GM21825 (cell line): ENCODE measurements around the gene DOCK10.
"Not testable (repeated sequence)": the region's sequence is repeated elsewhere in the genome, so short reads cannot be mapped to it uniquely, and the experiment has no call there.

Source experiments
- ATAC-seq: cut with Tn5 transposase; IDR thresholded peaks from one replicate; pipeline ENCODE4 v1.9.1; 2021; ENCODE audit warnings: mild to moderate bottlenecking, moderate library complexity; ENCODE audit not compliant: unreplicated experiment

DOCK10 gene

DNA sequence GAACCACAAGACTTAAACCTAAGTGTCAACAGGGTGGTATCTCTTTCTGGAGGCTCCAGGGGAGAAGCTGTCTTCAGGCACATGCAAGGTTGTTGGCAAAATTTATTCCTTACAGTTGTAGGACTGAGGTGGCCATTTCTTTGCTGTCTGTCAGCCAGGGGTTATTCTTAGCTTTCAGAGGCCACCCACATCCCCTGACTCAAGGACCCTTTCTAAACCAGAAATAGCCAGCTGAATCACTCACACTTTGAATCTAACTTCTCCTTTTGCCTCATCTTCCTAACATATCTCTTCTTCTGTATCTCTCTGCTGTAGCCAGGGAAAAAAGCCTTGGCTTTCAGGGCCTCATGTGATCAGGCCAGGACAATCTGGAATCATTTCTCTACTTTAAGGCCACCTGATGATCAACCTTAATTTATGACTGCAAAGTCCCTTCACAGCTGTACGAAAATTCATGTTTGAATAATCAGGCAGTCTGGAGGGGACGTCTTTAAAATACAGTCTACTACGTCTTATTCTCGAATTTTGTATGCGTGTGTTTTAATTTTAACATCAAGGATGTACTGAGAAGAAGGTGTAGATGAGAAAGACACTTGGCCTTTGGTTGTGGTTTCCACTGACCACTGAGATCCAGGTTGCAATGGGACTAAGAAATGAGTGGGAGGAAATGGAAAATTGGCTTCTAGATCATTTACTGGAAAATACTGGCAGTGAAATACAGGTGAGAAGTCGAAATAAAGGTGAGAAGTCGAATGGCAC is 90.4 kb downstream of the DOCK10 start:
- no peak for ATAC-seq

DNA sequence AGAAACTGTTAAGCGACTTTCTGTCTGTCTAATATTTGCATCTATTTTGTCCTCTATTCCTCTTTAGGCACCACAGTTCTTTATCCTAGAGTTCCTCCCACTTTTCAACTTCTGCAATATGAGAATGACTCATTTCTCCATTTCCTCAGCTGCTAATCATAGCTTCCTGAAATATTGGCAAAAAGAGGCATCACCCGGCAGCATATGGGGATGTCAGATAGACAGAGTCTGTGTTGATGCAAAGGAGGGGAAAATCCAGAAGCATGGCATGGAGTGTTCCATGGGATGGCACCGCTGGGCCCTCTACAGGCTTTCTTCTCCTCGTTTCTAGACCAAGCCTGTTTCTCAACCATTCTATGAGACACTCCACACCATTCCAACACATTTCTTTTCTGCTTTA is 93.4 kb downstream of the DOCK10 start:
- ATAC-seq = no peak

DNA sequence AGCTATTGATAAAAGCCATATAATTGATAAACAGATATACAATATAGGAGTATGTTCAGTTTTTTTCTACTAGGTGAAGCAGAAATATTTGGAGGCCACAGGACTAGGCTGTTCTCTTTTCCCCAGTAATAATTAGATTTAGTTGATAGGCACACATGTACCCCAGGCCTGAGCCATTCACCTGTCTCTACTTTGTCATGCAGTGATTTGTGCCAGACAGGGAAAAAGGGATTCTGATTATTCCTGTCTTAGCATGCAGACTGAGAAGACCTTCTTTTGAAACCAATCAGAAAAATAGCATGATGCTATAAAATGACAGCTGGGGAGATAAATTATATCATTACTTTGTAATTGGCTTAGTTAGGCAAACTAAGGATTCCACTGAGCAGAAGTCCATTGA is 94.3 kb downstream of the DOCK10 start:
- no peak for ATAC-seq

DNA sequence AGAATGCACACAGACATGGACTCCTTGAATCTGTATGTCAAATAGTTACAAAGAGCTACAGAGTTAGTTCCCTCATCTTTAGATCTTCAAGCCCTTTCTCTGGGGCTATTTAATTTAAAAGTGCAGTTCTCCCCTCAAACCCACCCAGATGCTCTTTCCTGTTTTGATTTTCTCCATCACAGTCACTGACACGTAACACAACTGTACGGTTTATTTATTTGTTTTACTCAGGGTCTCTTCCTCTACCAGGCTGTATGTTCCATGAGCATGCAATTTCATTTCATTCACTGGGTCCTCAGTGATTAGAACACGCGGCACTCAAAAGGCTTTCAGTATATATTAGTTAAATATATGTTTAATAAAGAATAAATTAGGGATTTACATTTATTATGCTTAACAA is 94.7 kb downstream of the DOCK10 start:
- ATAC-seq = no peak

DNA sequence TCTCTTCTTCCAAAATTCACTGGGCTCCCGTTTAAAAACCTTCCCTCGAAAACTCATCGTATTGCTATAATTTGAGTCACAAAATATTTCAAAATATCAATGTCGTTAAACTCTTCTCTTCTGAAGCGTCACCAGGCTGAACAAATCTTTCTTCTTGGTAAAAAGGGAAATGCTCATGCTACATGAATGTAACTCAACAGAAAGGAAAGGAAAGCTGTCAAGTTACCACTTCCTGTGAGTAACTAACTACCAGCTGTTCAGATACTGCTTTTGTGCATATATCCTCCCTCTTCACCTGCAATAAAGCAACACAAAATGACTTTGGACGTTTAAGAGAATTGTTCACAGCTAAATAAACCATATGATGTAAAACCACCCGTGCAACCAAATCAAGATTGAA is 95.4 kb downstream of the DOCK10 start:
- peak; percentile 68 for ATAC-seq

DNA sequence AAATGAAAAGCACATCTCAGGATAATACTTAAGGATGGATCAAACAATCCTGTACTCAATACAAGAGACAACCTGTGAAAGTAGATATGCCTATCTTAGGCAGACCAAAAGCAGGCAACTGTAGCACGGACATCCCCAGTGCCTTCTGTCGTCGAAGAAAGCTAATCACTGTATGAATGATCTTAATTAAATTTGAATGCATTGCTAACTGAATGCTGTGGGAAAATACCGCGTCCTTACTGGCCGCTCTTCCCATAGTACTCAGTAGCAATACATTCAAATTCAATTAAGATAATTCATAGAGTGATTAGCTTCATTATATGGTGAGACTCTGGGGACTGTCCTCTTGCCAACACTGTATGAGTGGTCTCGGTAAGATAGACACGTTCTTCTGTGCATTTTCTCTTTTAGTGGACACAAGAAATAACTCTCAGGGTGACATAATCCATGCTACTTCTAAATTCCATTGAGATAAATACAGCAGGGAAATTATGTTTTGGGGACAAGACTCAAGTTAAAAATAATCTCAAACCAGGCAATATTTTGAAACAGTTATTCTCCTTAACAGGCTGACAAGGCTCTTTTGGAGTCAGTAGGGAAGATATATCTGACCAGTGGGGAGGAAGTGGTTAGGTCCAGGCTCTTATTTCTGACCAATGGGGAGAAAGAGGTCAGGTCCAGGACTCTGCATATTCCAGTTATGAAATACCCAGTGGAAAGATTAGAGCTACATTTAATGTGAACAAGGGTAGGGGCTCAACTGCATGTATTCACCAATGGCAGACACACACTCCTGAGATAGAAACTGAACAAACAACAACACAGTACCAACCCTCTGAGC is 97.3 kb downstream of the DOCK10 start:
- peak; percentile 21 for ATAC-seq

DNA sequence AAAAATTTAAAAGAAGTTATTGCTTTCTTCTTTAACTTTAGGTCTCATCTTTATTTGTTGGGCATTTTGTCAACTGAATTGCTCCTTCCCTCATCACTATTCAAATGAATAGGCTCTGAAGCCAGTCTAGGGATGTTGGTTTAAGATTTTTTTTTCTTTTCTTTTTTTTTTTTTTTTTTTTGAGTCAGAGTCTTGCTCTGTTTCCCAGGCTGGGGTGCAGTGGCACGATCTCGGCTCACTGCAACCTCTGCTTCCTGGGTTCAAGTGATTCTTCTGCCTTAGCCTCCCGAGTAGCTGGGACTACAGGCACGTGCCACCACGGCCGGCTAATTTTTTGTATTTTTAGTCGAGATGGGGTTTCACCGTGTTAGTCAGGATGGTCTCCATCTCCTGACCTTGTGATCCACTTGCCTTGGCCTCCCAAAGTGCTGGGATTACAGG is 98.6 kb downstream of the DOCK10 start:
- ATAC-seq = not testable (repeated sequence)

DNA sequence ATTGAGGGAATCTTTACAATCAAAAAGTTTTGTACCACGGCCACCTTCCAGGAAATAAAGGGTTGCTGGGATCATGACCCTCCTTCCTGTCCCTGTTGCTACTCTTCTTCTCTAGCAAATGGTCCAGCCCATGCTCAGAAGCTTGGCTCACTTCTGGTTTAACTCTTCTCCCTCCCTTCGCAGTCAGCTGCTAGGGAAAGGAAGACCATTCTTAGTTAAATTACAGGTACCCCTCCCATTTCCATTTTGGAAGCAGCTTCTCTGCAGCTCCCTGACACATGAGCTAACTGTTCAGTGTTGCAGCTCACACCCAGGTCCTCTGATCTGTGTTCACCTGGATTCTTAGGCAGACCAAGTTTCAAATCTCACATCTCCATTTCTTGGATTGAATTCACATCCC is 100.3 kb downstream of the DOCK10 start:
- ATAC-seq = no peak

DNA sequence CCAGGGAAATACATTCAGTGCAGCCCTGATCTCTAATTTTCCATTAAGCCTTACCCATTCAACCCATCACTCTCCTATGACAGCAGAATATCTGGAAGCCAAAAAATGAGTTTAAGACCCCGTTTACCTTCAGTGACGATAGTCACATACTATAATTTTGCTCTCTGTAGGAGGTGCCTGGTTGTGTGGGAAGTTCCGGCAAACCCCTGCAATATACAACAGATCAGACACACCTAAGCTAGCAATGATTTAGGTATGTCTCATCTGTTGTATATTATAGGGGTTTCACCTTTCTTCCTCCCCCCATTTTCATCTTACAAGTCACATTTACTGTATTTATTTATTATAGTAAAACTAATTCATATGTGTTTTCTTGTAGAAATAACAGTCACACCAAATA is 101.7 kb downstream of the DOCK10 start:
- no peak for ATAC-seq

DNA sequence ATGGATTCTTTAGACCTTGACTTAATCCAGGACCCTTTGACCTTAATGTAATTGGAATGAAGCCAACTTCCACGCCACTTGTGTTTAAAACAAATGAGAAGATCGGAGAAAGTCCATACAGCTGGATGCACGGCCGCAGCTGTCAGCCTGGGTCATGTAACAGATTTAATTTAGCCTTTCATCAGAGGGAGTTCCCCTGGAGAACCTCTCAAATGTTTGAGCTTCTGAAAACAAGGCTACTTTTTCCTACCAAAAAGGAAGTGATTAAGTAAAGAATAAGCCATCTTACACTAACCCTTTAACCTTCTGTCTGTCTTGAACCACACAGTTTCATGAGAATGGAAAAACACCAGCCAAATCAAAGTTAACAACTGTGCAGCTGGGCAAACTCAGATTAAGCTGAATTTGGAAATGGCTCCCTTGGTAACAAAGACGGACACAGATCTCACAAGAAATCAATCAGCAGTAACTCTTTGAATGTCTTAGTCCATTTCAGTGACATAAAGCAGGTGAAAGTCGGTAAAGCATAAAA is 103.6 kb downstream of the DOCK10 start:
- ATAC-seq = peak; percentile 31

DNA sequence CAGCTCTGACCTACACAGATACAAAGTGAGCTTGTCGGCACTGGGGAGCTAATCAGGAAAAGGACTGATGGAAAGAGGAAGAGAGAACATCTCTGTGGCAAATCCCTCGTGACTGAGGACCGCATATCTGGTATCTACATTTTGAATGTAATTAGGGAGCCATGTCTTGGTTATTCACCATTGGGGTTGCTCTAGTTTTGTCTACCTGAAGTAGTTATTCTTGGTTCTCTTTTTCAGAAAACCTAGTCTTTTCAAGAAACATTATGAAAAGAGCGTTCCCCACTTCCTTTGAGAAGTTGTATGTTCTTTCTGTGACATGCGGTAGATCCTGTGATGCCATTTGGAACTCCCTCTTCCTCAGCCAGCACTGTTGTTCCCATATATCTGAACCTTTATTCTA is 104.4 kb downstream of the DOCK10 start:
- peak; percentile 89 for ATAC-seq

DNA sequence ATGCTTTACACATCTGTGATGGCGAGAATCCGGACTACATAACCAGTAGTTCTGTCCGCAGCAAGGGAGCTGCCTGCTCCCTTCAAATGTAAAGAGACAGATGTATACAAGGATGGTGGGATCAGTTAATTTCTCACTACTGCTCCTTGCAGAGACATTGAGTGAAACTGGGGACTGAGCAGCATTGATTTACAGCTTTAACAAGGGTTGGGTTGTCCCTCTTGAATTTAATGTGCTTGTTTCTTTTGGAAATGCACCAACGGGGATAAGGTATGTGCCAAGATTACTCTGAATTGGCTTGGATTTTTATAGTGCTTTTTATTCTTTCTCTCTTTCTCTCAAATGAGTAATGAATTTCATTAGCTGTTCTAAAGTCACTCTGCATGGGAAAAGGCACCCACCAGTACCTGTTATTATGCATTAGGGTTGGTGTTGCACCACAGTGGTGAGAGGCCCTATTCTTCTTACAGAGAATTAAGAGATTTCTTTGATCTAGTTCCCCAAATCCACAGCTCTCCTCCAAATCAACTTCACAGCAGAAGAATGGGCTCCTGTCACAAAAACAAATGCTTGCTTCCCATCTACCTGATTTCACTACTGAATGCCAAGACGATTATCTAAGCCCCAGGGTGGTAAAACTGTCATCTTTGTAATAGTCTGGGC is 107.6 kb downstream of the DOCK10 start:
- ATAC-seq = no peak

DNA sequence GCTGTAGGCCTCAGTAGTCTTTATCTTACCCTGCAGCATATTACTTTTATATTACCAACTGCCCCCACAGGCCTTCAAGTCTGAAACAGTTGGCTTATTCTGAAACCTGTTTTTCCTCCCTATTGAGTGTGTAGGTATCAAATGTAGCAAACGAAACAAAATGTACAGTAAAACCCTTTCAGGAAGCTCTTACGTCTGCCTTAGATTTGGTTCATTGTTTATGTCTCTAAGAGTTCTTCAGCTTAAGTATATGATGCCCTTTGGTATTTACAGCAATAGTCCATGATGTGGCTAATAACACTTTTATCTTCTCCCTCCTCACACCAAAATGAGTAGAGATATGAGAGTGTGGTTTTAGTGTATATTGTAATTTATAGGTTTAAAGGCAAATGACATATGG is 108.8 kb downstream of the DOCK10 start:
- ATAC-seq = no peak

DNA sequence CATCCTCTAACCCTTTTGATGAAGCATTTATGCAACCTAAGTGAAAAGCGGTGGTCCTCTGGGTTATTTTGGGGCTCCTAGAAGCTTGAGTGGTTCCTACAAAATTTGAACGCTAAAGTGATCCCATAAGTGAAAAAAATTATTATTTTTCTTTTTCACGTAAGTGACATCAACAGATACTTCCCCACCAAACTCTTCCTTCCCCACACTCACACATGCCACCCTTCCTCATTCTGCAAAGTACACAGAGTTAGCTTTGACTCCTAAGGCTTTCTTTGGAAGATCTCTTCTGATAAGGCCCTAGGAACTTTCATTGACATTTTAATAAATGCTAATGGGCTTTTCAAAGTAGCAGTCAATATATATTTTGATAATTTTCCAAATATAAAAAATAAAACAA is 109.7 kb downstream of the DOCK10 start:
- ATAC-seq = no peak

DNA sequence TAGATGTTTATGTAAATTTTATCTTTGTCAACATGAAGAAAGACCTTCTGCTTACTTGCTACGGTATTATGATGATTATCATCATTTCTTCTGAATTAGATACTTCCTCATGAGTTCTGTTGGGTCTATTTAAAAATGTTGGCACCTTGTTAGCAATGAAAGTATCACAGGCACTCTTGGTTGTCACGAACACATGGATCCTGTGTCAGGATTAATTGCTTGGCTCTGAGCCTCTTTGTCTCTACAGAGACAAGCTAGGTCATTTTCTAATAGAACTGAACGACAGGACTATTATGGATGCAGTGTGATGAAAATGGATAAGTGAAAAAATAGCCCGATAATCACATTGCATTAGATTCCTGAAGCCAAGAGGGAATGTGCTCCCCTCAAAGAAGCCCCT is 110.3 kb downstream of the DOCK10 start:
- no peak for ATAC-seq

DNA sequence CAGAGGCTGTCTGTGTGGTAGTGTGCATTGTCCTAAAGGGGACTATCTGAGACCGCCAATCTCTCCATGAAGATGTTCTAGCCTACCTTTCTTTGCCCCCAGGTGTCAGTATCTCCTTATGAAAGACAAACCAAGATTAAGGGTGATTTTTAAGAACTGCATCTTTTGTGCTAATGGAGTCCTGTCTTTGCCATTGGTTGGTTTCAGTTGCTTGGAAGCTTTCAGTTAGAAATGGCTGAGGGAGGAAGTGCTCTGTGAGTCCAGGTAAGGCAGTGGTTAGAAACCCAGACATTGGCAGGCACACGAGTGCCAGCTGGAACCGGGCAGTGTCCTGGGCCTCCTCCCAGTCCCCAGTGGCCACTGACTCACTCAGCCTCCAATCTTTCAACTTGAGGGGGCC is 111.3 kb downstream of the DOCK10 start:
- no peak for ATAC-seq

DNA sequence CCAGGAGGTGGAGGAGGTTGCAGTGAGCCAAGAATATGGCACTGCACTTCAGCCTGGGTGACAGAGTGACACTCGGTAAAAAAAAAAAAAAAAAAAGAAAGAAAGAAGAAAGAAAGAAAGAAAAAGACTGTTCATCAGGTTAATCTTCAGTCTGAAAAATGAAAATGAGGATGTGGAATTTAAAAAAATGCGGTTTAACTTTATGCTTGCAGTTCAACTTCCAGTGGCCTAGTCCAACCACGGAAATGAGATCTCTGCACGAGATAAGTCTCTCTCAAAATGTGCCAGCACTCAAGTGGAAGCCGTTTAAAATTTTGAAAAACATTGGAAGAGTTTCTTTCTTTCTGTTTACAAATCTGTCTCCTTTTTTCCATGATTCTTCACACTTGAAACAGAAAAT is 112.1 kb downstream of the DOCK10 start:
- no peak for ATAC-seq

DNA sequence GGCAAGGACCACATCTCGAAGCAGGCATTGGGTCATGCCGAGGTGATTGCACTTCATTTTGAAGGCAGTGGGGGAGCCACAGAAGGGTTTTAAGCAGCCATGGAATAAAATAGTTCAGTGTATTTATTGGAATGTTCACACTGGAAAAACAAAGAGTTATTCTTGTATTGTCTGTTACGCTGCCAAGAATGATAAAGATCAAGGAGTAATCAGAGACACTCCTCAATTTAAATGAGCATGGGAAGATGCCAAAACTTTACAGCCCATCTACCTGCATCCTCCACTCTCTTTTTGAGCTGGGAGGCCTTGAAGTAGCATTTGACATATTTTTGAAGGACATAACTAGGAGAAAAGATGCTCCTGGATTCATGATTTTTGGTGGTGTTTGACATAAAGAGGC is 112.8 kb downstream of the DOCK10 start:
- no peak for ATAC-seq

DNA sequence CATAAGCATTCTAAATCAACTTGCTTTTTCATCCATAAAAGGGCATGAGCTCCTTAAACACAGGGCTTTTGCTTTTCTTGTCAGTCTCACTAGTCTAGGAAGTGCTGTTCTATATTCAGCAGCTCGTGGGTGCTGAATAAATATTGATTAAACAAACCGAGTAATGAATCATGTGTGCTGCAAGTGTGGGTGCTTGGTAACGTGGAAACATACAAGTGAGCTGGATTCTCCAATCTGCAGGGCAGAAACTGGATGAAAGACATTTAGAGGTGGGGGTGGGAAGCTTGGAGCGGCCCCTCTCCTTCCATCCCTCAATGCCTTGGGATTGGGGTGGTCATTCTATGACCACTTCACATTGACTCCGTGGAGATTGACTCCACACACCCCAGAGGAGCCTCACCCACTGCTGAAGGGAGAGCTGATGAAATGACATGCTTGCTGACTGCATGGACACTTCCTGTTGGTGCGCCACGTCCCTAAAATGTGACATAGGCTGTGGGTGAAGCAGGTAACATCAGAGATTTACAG is 114.6 kb downstream of the DOCK10 start:
- no peak for ATAC-seq

DNA sequence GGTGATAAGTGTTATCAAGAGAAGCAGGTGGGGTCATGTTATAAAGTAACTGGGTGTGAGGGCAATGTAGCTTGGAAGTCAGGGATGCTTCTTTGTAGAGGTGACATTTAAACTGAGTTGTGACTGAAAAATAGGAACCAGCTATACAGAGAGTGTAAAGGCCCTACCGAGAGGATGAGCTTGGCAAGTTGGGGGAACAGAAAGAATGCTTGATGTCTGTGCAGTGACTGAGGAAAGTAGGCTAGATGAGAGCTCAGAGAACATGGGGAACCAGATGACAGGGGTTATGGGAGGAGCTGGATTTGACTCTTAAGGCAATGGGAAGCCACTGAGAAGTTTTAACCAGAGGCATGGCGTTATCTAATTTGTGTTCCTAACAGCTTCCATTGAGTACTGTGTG is 115.3 kb downstream of the DOCK10 start:
- ATAC-seq = no peak

DNA sequence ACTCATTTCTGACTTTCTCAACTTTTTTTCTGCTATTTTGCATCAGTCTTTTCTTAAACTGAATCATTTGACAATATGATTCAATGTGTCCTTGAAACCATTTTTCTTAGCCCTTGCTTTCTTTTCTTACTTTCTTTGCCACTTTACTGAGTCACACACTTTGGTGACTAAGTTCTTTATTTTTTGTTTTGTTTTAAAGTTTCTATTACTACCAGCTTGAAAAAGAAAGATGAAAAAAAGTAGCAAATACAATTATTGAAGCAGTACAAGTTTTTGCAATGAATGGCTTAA is 116.5 kb downstream of the DOCK10 start:
- peak; percentile 28 for ATAC-seq
